Measurements from ENCODE around the gene JADE2. TPM values are rescaled to one million over a fixed set of nuclear protein-coding genes. Genes with fewer than 3 reads are reported as not detected.
"Not testable (repeated sequence)": the region's sequence is repeated elsewhere in the genome, so short reads cannot be mapped to it uniquely, and the experiment has no call there.

The JADE2 gene
- polyA plus RNA-seq, 3 donors, result 2.1 to 10.2 (median 3.1) TPM

- Histone ChIP-seq H3K4me2 (replicated peaks; ENCODE audit: extremely low read depth, low read length, poor library complexity, severe bottlenecking) (no peak overlapping the region), H3K9me3 (replicated peaks in 1 of 2; ENCODE audit: control insufficient read depth in 1 of 2, insufficient read depth in 1 of 2, low read length in 2 of 2) (no peaks in the 10 kb centered on the region), H3K9ac (ENCODE audit: insufficient read depth, low read length, poor library complexity, severe bottlenecking) (no peak overlapping the region), H3K27ac (ENCODE audit: low read depth in 1 of 2, low read length in 2 of 2) (no peak overlapping the region), H4K20me1 (ENCODE audit: insufficient read depth, low read length) (no peaks in the 10 kb centered on the region), H3K79me2 (ENCODE audit: insufficient read depth, low read length) (no peaks in the 10 kb centered on the region), H3K4me3 (replicated peaks in 1 of 3; ENCODE audit: low read depth in 2 of 3, low read length in 3 of 3) (no peak overlapping the region), H3K4me1 (ENCODE audit: control insufficient read depth in 1 of 2, insufficient read depth in 2 of 2, low read length in 2 of 2) (no peaks in the 10 kb centered on the region), H3K27me3 (ENCODE audit: control insufficient read depth in 2 of 2, insufficient read depth in 2 of 2, low read length in 2 of 2) (no peaks in the 10 kb centered on the region), H2AFZ (ENCODE audit: insufficient read depth, low read depth, low read length, poor library complexity, severe bottlenecking) (no peak overlapping the region), H3K36me3 (replicated peaks in 1 of 2; ENCODE audit: control insufficient read depth in 1 of 2, insufficient read depth in 2 of 2, low read length in 2 of 2) (no peaks in the 10 kb centered on the region)
- Mint-ChIP-seq H3K36me3 (peaks cover 0 to 3% of the 10 kb centered on the region in 2 donors), H3K27ac (no peak overlapping the region), H3K9me3 (peaks cover 0 to 2% (median 0%) of the 10 kb centered on the region in 7 donors), H3K4me3 (no peak overlapping the region), H3K4me1 (no peaks in the 10 kb centered on the region), H3K27me3 (ENCODE audit: low read depth in 3 of 3) (peaks cover 2 to 4% (median 3%) of the 10 kb centered on the region in 3 donors)
- no peak for TF ChIP-seq CTCF (IDR thresholded peaks at IDR 0.05)
- 100% methylated on average over 3 of the region's 3 CpGs for whole genome bisulfite sequencing (ENCODE audit: insufficient coverage)
- intact Hi-C loops (cut with micrococcal nuclease), result no loop called here
- DNase-seq, result no peak
These were observed 69.5 kb downstream of the JADE2 start for GRCh38 chr5:134594797-134595457.

GRCh38 chr5:134595458-134595838 is 70.0 kb downstream of the JADE2 start:
- no peak for TF ChIP-seq CTCF (IDR thresholded peaks at IDR 0.05)
- H3K4me3 ChIP-seq (replicated peaks in 1 of 3; ENCODE audit: low read depth in 2 of 3, low read length in 3 of 3), result no peak overlapping the region
- intact Hi-C loops (cut with micrococcal nuclease), result no loop called here
- Mint-ChIP-seq H3K27ac (no peak overlapping the region), H3K4me3 (no peak overlapping the region), H3K9me3 (no peaks in the 10 kb centered on the region), H3K36me3 (peaks cover 0 to 5% of the 10 kb centered on the region in 2 donors), H3K27me3 (ENCODE audit: low read depth in 3 of 3) (peaks cover 4% of the 10 kb centered on the region in 3 donors), H3K4me1 (no peaks in the 10 kb centered on the region)
- H3K9me3 ChIP-seq (replicated peaks in 1 of 2; ENCODE audit: control insufficient read depth in 1 of 2, insufficient read depth in 1 of 2, low read length in 2 of 2), result no peaks in the 10 kb centered on the region
- H3K4me2 ChIP-seq (replicated peaks; ENCODE audit: extremely low read depth, low read length, poor library complexity, severe bottlenecking), result no peak overlapping the region
- WGBS (ENCODE audit: insufficient coverage), result 40% methylated on average over 1 of the region's 3 CpGs
- H3K36me3 ChIP-seq (replicated peaks in 1 of 2; ENCODE audit: control insufficient read depth in 1 of 2, insufficient read depth in 2 of 2, low read length in 2 of 2), result no peaks in the 10 kb centered on the region
- H2AFZ ChIP-seq (ENCODE audit: insufficient read depth, low read depth, low read length, poor library complexity, severe bottlenecking), result no peak overlapping the region
- H3K79me2 ChIP-seq (ENCODE audit: insufficient read depth, low read length), result no peaks in the 10 kb centered on the region
- H3K27me3 ChIP-seq (ENCODE audit: control insufficient read depth in 2 of 2, insufficient read depth in 2 of 2, low read length in 2 of 2), result no peaks in the 10 kb centered on the region
- no peak overlapping the region for H3K27ac ChIP-seq (ENCODE audit: low read depth in 1 of 2, low read length in 2 of 2)
- no peaks in the 10 kb centered on the region for H4K20me1 ChIP-seq (ENCODE audit: insufficient read depth, low read length)
- no peak for DNase-seq
- H3K9ac ChIP-seq (ENCODE audit: insufficient read depth, low read length, poor library complexity, severe bottlenecking), result no peak overlapping the region
- H3K4me1 ChIP-seq (ENCODE audit: control insufficient read depth in 1 of 2, insufficient read depth in 2 of 2, low read length in 2 of 2), result no peaks in the 10 kb centered on the region

GRCh38 chr5:134599820-134600219 is 74.3 kb downstream of the JADE2 start:
- H3K9me3 Mint-ChIP-seq; H2AFZ ChIP-seq (ENCODE audit: insufficient read depth, low read depth, low read length, poor library complexity, severe bottlenecking); H3K4me1 Mint-ChIP-seq; H3K27ac Mint-ChIP-seq; H4K20me1 ChIP-seq (ENCODE audit: insufficient read depth, low read length); DNase-seq; H3K4me1 ChIP-seq (ENCODE audit: control insufficient read depth in 1 of 2, insufficient read depth in 2 of 2, low read length in 2 of 2); H3K79me2 ChIP-seq (ENCODE audit: insufficient read depth, low read length); H3K27me3 Mint-ChIP-seq (ENCODE audit: low read depth in 3 of 3); H3K27me3 ChIP-seq (ENCODE audit: control insufficient read depth in 2 of 2, insufficient read depth in 2 of 2, low read length in 2 of 2); H3K4me3 Mint-ChIP-seq; H3K4me2 ChIP-seq (replicated peaks; ENCODE audit: extremely low read depth, low read length, poor library complexity, severe bottlenecking); H3K27ac ChIP-seq (ENCODE audit: low read depth in 1 of 2, low read length in 2 of 2); intact Hi-C loops (cut with micrococcal nuclease); H3K9me3 ChIP-seq (replicated peaks in 1 of 2; ENCODE audit: control insufficient read depth in 1 of 2, insufficient read depth in 1 of 2, low read length in 2 of 2); H3K9ac ChIP-seq (ENCODE audit: insufficient read depth, low read length, poor library complexity, severe bottlenecking); H3K4me3 ChIP-seq (replicated peaks in 1 of 3; ENCODE audit: low read depth in 2 of 3, low read length in 3 of 3): not testable (repeated sequence)
- H3K36me3 ChIP-seq (replicated peaks in 1 of 2; ENCODE audit: control insufficient read depth in 1 of 2, insufficient read depth in 2 of 2, low read length in 2 of 2), result peaks cover 19 to 35% of the 10 kb centered on the region in 2 donors
- WGBS (ENCODE audit: insufficient coverage), result no CpG with 5 or more reads among the region's 3 CpGs
- peaks cover 22 to 37% of the 10 kb centered on the region in 2 donors for H3K36me3 Mint-ChIP-seq
